Neural progenitor cell (in vitro differentiated cells): ENCODE measurements around the gene SHC2.
A peak's percentile ranks its signal among the peaks of the same experiment; 100 is the strongest.

Experiments used
- EZH2 ChIP-seq: fragments of 200-600 bp; sonication (generic); IDR thresholded peaks from 2 replicates; pipeline ENCODE4 v1.6.1; 2017; ENCODE audit warnings: antibody characterized with exemption, mild to moderate bottlenecking, moderate library complexity
- EZH2phosphoT487 ChIP-seq: fragments of 200-600 bp; sonication (generic); IDR thresholded peaks from 2 replicates; pipeline ENCODE4 v1.6.1; 2017; ENCODE audit warnings: antibody characterized with exemption
- TF ChIP-seq, protein P1 (sequence below): fragments of 200-600 bp; sonication (generic); IDR thresholded peaks from 2 replicates; pipeline ENCODE4 v1.5.1; 2017; ENCODE audit warnings: antibody characterized with exemption, mild to moderate bottlenecking

DNA sequence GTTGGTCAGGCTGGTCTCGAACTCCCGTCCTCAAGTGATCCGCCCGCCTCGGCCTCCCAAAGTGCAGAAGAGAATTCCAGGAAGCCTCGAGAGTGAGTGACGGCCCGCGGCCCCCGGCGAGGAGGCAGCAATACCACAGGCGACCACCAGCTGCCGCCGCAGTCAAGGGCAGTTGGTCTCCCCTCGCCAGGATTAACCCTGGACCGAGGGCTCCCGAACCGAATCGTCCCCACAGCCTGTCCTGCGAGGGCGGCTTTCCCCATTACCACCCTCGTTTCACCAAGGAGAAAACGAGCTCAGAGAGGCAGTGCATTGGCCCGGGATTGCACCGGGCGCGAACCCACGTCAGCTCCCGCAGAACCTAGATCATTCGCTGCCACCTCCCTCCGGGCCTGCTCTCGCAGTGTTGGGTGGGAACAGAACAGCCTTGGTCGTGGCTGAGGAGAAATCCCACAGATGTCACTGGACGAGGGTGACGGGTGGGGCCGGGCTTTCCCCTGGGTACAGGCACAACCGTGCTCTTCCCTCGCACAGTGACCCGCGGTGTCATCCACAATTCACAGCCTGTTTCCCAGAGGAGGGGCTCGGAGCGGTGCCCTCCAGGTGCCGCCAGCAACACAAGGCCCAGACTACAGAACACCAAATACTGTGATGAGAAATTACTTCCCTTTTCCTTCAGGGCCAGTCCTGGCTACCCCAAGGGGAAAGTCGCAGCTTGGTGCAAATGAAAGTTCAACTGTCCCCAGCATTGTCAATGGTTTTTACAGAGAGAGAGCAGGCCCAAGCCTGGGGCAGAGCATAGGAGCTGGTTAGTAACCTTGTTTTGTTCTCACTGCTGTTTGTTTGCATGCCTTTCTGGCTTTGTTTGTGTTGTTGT is 76.7 kb downstream of the SHC2 start:
- TF ChIP-seq, protein P1, sequence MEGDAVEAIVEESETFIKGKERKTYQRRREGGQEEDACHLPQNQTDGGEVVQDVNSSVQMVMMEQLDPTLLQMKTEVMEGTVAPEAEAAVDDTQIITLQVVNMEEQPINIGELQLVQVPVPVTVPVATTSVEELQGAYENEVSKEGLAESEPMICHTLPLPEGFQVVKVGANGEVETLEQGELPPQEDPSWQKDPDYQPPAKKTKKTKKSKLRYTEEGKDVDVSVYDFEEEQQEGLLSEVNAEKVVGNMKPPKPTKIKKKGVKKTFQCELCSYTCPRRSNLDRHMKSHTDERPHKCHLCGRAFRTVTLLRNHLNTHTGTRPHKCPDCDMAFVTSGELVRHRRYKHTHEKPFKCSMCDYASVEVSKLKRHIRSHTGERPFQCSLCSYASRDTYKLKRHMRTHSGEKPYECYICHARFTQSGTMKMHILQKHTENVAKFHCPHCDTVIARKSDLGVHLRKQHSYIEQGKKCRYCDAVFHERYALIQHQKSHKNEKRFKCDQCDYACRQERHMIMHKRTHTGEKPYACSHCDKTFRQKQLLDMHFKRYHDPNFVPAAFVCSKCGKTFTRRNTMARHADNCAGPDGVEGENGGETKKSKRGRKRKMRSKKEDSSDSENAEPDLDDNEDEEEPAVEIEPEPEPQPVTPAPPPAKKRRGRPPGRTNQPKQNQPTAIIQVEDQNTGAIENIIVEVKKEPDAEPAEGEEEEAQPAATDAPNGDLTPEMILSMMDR = peak; percentile 72
- no peak for TF ChIP-seq EZH2phosphoT487
- no peak for TF ChIP-seq EZH2
